ENCODE measurements around the gene CLPTM1L. TPM values are rescaled to one million over a fixed set of nuclear protein-coding genes. Genes with fewer than 3 reads are reported as not detected.
A peak's percentile ranks its signal among the peaks of the same experiment; 100 is the strongest.
"Not testable (repeated sequence)": the region's sequence is repeated elsewhere in the genome, so short reads cannot be mapped to it uniquely, and the experiment has no call there.

CLPTM1L gene
- total and polyA plus RNA-seq, 9 of the 15 experiments (the other 6 are each of a cell fraction or from before 2014, with no cell fraction given): 3.5 to 217 (median 177) TPM

DNA sequence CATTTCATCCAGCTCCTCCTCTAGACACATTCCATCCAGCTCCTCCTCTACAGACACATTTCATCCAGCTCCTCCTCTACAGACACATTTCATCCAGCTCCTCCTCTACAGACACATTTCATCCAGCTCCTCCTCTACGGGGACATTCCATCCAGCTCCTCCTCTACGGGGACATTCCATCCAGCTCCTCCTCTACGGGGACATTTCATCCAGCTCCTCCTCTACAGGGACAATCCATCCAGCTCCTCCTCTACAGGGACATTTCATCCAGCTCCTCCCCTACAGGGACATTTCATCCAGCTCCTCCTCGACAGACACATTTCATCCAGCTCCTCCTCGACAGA is 18.4 kb downstream of the CLPTM1L start:
- not testable (repeated sequence) for BruUV-seq (replicated peaks)

More for the DNA sequence above, 18.4 kb downstream of the CLPTM1L start:
- FAIRE-seq; ATAC-seq; H3K4me2 ChIP-seq (ENCODE audit: insufficient read depth, low read length); H3K9ac ChIP-seq (ENCODE audit: insufficient read depth in 1 of 2, low read depth in 2 of 2, low read length in 2 of 2); H3K9me3 ChIP-seq (replicated peaks; ENCODE audit: control insufficient read depth, insufficient read depth, low read depth, low read length); H3K9me1 ChIP-seq (ENCODE audit: control insufficient read depth, insufficient read depth, low read length); H3K27ac ChIP-seq (ENCODE audit: extremely low read depth, low read depth, low read length); H3K79me2 ChIP-seq (ENCODE audit: control insufficient read depth, insufficient read depth, low read length); intact Hi-C loops (cut with micrococcal nuclease); H3K27me3 ChIP-seq (ENCODE audit: control insufficient read depth in 2 of 2, insufficient read depth in 2 of 2, low read length in 2 of 2); H3K4me3 ChIP-seq; H2AFZ ChIP-seq (ENCODE audit: low read depth, low read length); CTCF ChIA-PET (ENCODE audit: low intra/inter-chr PET ratio); in situ Hi-C loops (cut with MboI); DNase-seq (ENCODE audit: extremely low read depth in 1 of 4, low spot score in 3 of 4): not testable (repeated sequence)
- Histone ChIP-seq H3K4me1 (replicated peaks in 1 of 2; ENCODE audit: control insufficient read depth in 2 of 2, insufficient read depth in 2 of 2, low read length in 2 of 2) (peaks cover 0 to 26% of the 10 kb centered on the region in 2 experiments; a peak in 1 of 5 replicates), H4K20me1 (replicated peaks; ENCODE audit: control insufficient read depth, insufficient read depth, low read length) (peaks cover 25% of the 10 kb centered on the region), H3K36me3 (ENCODE audit: control insufficient read depth, insufficient read depth, low read length) (peaks cover 77% of the 10 kb centered on the region)
- TF ChIP-seq, protein P1, sequence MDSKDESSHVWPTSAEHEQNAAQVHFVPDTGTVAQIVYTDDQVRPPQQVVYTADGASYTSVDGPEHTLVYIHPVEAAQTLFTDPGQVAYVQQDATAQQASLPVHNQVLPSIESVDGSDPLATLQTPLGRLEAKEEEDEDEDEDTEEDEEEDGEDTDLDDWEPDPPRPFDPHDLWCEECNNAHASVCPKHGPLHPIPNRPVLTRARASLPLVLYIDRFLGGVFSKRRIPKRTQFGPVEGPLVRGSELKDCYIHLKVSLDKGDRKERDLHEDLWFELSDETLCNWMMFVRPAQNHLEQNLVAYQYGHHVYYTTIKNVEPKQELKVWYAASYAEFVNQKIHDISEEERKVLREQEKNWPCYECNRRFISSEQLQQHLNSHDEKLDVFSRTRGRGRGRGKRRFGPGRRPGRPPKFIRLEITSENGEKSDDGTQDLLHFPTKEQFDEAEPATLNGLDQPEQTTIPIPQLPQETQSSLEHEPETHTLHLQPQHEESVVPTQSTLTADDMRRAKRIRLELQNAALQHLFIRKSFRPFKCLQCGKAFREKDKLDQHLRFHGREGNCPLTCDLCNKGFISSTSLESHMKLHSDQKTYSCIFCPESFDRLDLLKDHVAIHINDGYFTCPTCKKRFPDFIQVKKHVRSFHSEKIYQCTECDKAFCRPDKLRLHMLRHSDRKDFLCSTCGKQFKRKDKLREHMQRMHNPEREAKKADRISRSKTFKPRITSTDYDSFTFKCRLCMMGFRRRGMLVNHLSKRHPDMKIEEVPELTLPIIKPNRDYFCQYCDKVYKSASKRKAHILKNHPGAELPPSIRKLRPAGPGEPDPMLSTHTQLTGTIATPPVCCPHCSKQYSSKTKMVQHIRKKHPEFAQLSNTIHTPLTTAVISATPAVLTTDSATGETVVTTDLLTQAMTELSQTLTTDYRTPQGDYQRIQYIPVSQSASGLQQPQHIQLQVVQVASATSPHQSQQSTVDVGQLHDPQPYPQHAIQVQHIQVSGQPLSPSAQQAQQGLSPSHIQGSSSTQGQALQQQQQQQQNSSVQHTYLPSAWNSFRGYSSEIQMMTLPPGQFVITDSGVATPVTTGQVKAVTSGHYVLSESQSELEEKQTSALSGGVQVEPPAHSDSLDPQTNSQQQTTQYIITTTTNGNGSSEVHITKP (IDR thresholded peaks at IDR 0.05; ENCODE audit: partially characterized antibody): peak; percentile 21
- WGBS (ENCODE audit: insufficient coverage, low coverage, missing lambda C conversion rate): 77% methylated on average over 5 of the region's 5 CpGs
- POLR2A ChIA-PET: interaction anchor here (0.6 to 4.7 kb wide), 3 partner anchors 9 to 171 kb away, joined by 3 to 32 read pairs (median 3); no protein-coding TSS in a partner anchor

All from K562 (cell line).